Posterior cingulate gyrus (tissue), 11 donors: Measurements from ENCODE around the gene PRKCH.
A peak's percentile ranks its signal among the peaks of the same experiment; 100 is the strongest.

Experiments
- DNase-seq, 10 donors: peaks; one replicate each; pipeline versions ENCODE4 v3.0.0 to v3.0.0-alpha.2; 2020 to 2021; ENCODE audit warnings: mixed read lengths in 3 of 10
- intact Hi-C: fragments of 100-400 bp; cut with DNase I; formaldehyde crosslinking; loops from one replicate; pipeline ENCODE4 v1.15.1; 2023

Gene PRKCH

GRCh38 chr14:61533513-61534255 lies 212.3 kb downstream of the PRKCH start:
- intact Hi-C loops, result no loop called here
- DNase-seq, result no peak

- intact Hi-C loops, result no loop called here
- no peak for DNase-seq
Observed at GRCh38 chr14:61535032-61535431, 213.7 kb downstream of the PRKCH start.

- DNase-seq, result no peak
- intact Hi-C loops, result no loop called here
Observed at GRCh38 chr14:61535458-61535857, 214.1 kb downstream of the PRKCH start.

GRCh38 chr14:61536661-61537562 lies 215.5 kb downstream of the PRKCH start:
- DNase-seq, result no peak
- intact Hi-C loops, result no loop called here

GRCh38 chr14:61537563-61538463 lies 216.4 kb downstream of the PRKCH start:
- no peak for DNase-seq
- intact Hi-C loops, result no loop called here

GRCh38 chr14:61538464-61539022 lies 217.2 kb downstream of the PRKCH start:
- DNase-seq, result no peak
- intact Hi-C loops, result no loop called here

GRCh38 chr14:61539631-61540030 lies 218.3 kb downstream of the PRKCH start:
- DNase-seq, result no peak
- intact Hi-C loops, result no loop called here

- no peak for DNase-seq
- intact Hi-C loops, result no loop called here
Observed at GRCh38 chr14:61540931-61541330, 219.6 kb downstream of the PRKCH start.

GRCh38 chr14:61542848-61543790 lies 221.7 kb downstream of the PRKCH start:
- DNase-seq, result no peak
- intact Hi-C loops, result no loop called here

- intact Hi-C loops, result no loop called here
- no peak for DNase-seq
Observed at GRCh38 chr14:61543946-61544345, 222.6 kb downstream of the PRKCH start.

- peak in 1 of 10 donors; percentile 55 for DNase-seq
- intact Hi-C loops, result no loop called here
Observed at GRCh38 chr14:61544448-61545330, 223.3 kb downstream of the PRKCH start.

GRCh38 chr14:61545726-61546455 lies 224.5 kb downstream of the PRKCH start:
- intact Hi-C loops, result no loop called here
- DNase-seq, result peak in 8 of 10 donors; percentile 38 to 88 (median 62)

- intact Hi-C loops, result no loop called here
- DNase-seq, result no peak
Observed at GRCh38 chr14:61547186-61548069, 226.0 kb downstream of the PRKCH start.

GRCh38 chr14:61549425-61549824 lies 228.0 kb downstream of the PRKCH start:
- DNase-seq, result no peak
- intact Hi-C loops, result no loop called here

- DNase-seq, result no peak
- intact Hi-C loops, result no loop called here
Observed at GRCh38 chr14:61551384-61551783, 230.0 kb downstream of the PRKCH start.

- intact Hi-C loops, result no loop called here
- DNase-seq, result no peak
Observed at GRCh38 chr14:61552241-61552640, 230.9 kb downstream of the PRKCH start.
